PC-3 (cell line): ENCODE data around the gene TXNL4A.

Source experiments
- CTCF ChIP-seq: fragments of 300-600 bp; sonication (generic); conservative IDR thresholded peaks from 2 replicates; pipeline ENCODE4 v1.5.1; 2017; ENCODE audit warnings: antibody characterized with exemption, low read depth, mild to moderate bottlenecking, low read length
- EZH2phosphoT487 ChIP-seq: fragments of 300-600 bp; sonication (generic); IDR thresholded peaks from 2 replicates; pipeline ENCODE4 v1.6.1; 2018; ENCODE audit warnings: mild to moderate bottlenecking, antibody characterized with exemption, low read length, borderline replicate concordance

GRCh38 chr18:79956276-79956675, 32.1 kb downstream of the TXNL4A start:
- TF ChIP-seq EZH2phosphoT487 (no peak), CTCF (no peak)
